GM23338 (cell line): Measurements from ENCODE around the gene ROR1. TPM values are rescaled to one million over a fixed set of nuclear protein-coding genes. Genes with fewer than 3 reads are reported as not detected.

Experiments
- ATAC-seq: fragments of 200-7000 bp; cut with Tn5 transposase; 3 replicates; pipeline ENCODE4 v1.9.1; 2020
- DNase-seq: peaks from one replicate; pipeline ENCODE4 v3.0.0-alpha.2; 2015; ENCODE audit warnings: low spot score
- H2AFZ ChIP-seq: fragments of 200-600 bp; sonication (generic); 2 replicates; pipeline ENCODE4 v1.8.0; 2016; ENCODE audit warnings: antibody characterized with exemption, mild to moderate bottlenecking, moderate library complexity
- H3F3A ChIP-seq: fragments of 200-600 bp; sonication (generic); replicated peaks from 2 replicates; pipeline ENCODE4 v1.8.0; 2017; ENCODE audit warnings: antibody characterized with exemption, mixed run types, low read depth
- H3K27ac ChIP-seq: fragments of 200-600 bp; sonication (generic); 2 replicates; pipeline ENCODE4 v1.6.1; 2016; ENCODE audit warnings: low read depth
- H3K27me3 ChIP-seq: fragments of 200-600 bp; sonication (generic); 2 replicates; pipeline ENCODE4 v1.8.0; 2016; ENCODE audit warnings: mild to moderate bottlenecking, mixed run types, moderate library complexity; ENCODE audit not compliant: insufficient read depth
- H3K36me3 ChIP-seq: fragments of 200-600 bp; sonication (generic); 2 replicates; pipeline ENCODE4 v1.8.0; 2016; ENCODE audit warnings: mild to moderate bottlenecking; ENCODE audit not compliant: insufficient read depth
- H3K4me1 ChIP-seq: fragments of 200-600 bp; sonication (generic); 2 replicates; pipeline ENCODE4 v1.8.0; 2016; ENCODE audit warnings: mild to moderate bottlenecking, moderate library complexity; ENCODE audit not compliant: insufficient read depth
- H3K4me2 ChIP-seq: fragments of 200-600 bp; sonication (generic); 2 replicates; pipeline ENCODE4 v1.7.1; 2017; ENCODE audit warnings: mixed run types
- H3K4me3 ChIP-seq: fragments of 200-600 bp; sonication (generic); 2 replicates; pipeline ENCODE4 v1.6.1; 2016; ENCODE audit warnings: mixed run types
- H3K79me2 ChIP-seq: fragments of 200-600 bp; sonication (generic); replicated peaks from 2 replicates; pipeline ENCODE4 v1.8.0; 2017; ENCODE audit warnings: mild to moderate bottlenecking; ENCODE audit not compliant: insufficient read depth
- H3K9me2 ChIP-seq: fragments of 200-600 bp; sonication (generic); 2 replicates; pipeline ENCODE4 v1.8.0; 2017; ENCODE audit not compliant: insufficient read depth
- H4K20me1 ChIP-seq: fragments of 200-600 bp; sonication (generic); replicated peaks from 2 replicates; pipeline ENCODE4 v1.8.0; 2017; ENCODE audit warnings: mild to moderate bottlenecking; ENCODE audit not compliant: insufficient read depth
- H3K27ac Mint-ChIP-seq: 2 replicates; pipeline ENCODE4 v1.8.0; 2020; ENCODE audit warnings: inconsistent platforms, mild to moderate bottlenecking, moderate library complexity, mixed read lengths
- H3K27me3 Mint-ChIP-seq: 3 replicates; pipeline ENCODE4 v1.8.0; 2022; ENCODE audit warnings: low read depth, mild to moderate bottlenecking, moderate library complexity, mixed read lengths, inconsistent platforms; ENCODE audit not compliant: insufficient read depth, poor library complexity
- H3K36me3 Mint-ChIP-seq: 3 replicates; pipeline ENCODE4 v1.8.0; 2021; ENCODE audit warnings: low read depth, mild to moderate bottlenecking, inconsistent platforms, moderate library complexity, mixed read lengths
- H3K4me1 Mint-ChIP-seq: 3 replicates; pipeline ENCODE4 v1.8.0; 2020; ENCODE audit warnings: mild to moderate bottlenecking, inconsistent platforms, mixed read lengths
- H3K4me3 Mint-ChIP-seq: 3 replicates; pipeline ENCODE4 v1.8.0; 2021; ENCODE audit warnings: moderate library complexity, mild to moderate bottlenecking, inconsistent platforms, mixed read lengths
- H3K9me3 Mint-ChIP-seq: 3 replicates; pipeline ENCODE4 v1.8.0; 2020; ENCODE audit warnings: moderate library complexity, mild to moderate bottlenecking, inconsistent platforms, mixed read lengths
- CREB1 ChIP-seq: fragments of 250-450 bp; sonication (Bioruptor Pico); IDR thresholded peaks from 2 replicates; pipeline ENCODE4 v1.5.0; 2020; ENCODE audit warnings: low read depth, mild to moderate bottlenecking, moderate library complexity
- CTCF ChIP-seq, 2 experiments: fragments of 200-600 bp in 1 of 2; sonication (generic) in 1 of 2; conservative IDR thresholded peaks; 2 replicates each; pipeline versions ENCODE4 v1.5.1 to v1.6.1; 2016 to 2017; ENCODE audit warnings: antibody characterized with exemption in 2 of 2, low read depth in 2 of 2, mild to moderate bottlenecking in 2 of 2, moderate library complexity in 1 of 2
- ETS1 ChIP-seq: IDR thresholded peaks from 2 replicates; pipeline ENCODE4 v1.6.1; 2016; ENCODE audit warnings: antibody characterized with exemption
- EZH2 ChIP-seq: fragments of 200-600 bp; sonication (generic); IDR thresholded peaks from one replicate; pipeline ENCODE4 v1.8.0; 2017; ENCODE audit warnings: antibody characterized with exemption, mild to moderate bottlenecking, low read depth; ENCODE audit not compliant: unreplicated experiment
- EZH2phosphoT487 ChIP-seq: fragments of 200-600 bp; sonication (generic); IDR thresholded peaks from one replicate; pipeline ENCODE4 v1.8.1; 2018; ENCODE audit warnings: antibody characterized with exemption; ENCODE audit not compliant: unreplicated experiment
- JUNB ChIP-seq: IDR thresholded peaks from one replicate; pipeline ENCODE4 v1.6.1; 2016; ENCODE audit warnings: antibody characterized with exemption; ENCODE audit not compliant: unreplicated experiment
- NANOG ChIP-seq: IDR thresholded peaks from 2 replicates; pipeline ENCODE4 v1.6.1; 2016; ENCODE audit warnings: antibody characterized with exemption, borderline replicate concordance
- POLR2AphosphoS5 ChIP-seq: IDR thresholded peaks from 2 replicates; pipeline ENCODE4 v1.6.1; 2016; ENCODE audit warnings: antibody characterized with exemption, low read depth
- REST ChIP-seq: IDR thresholded peaks from one replicate; pipeline ENCODE4 v1.6.1; 2018; ENCODE audit warnings: antibody characterized with exemption; ENCODE audit not compliant: unreplicated experiment
- STAT1 ChIP-seq: IDR thresholded peaks from one replicate; pipeline ENCODE4 v1.6.1; 2016; ENCODE audit warnings: antibody characterized with exemption; ENCODE audit not compliant: unreplicated experiment
- ZNF114 ChIP-seq: fragments of 250-450 bp; sonication (Bioruptor Pico); IDR thresholded peaks from 2 replicates; pipeline ENCODE4 v1.5.0; 2020; ENCODE audit warnings: mild to moderate bottlenecking, moderate library complexity
- ZNF331 ChIP-seq: fragments of 250-450 bp; sonication (Bioruptor Pico); IDR thresholded peaks from 2 replicates; pipeline ENCODE4 v1.5.0; 2020; ENCODE audit warnings: low read depth, mild to moderate bottlenecking, moderate library complexity
- ZNF462 ChIP-seq: fragments of 250-450 bp; sonication (Bioruptor Pico); IDR thresholded peaks from 2 replicates; pipeline ENCODE4 v1.5.0; 2020; ENCODE audit warnings: mild to moderate bottlenecking, moderate library complexity
- polyA plus RNA-seq: library from polyadenylated mRNA; unstranded; fragments of >200 nt; fragmentation: Nextera tagmentation; extraction: Ambion mirVana; gene quantifications from 2 replicates; pipeline ENCODE4 v1.2.1, GENCODE V29; 2016
- total RNA-seq: library from RNA; depleted of rRNA; stranded (reverse); fragments of >200 nt; shearing (Covaris generic); gene quantifications from 2 replicates; pipeline ENCODE4 v1.2.3, GENCODE V29; 2014

The ROR1 gene
- total and polyA plus RNA-seq, 2 experiments from 2014 or later, result 59.7 to 96.0 TPM

- H2AFZ ChIP-seq, result no peak overlapping the region
- ATAC-seq, result no peak
- no peaks in the 10 kb centered on the region for H3K27me3 ChIP-seq
- H3K79me2 ChIP-seq, result peaks cover 98% of the 10 kb centered on the region
- no peaks in the 10 kb centered on the region for H3K36me3 ChIP-seq
- peak overlapping the region; percentile 30 for H3K4me3 ChIP-seq
- H3K27ac Mint-ChIP-seq, result peak overlapping the region; percentile 58
- peaks cover 16% of the 10 kb centered on the region for H3K27me3 Mint-ChIP-seq
- TF ChIP-seq STAT1, result no peak
- no peak for TF ChIP-seq NANOG
- TF ChIP-seq CTCF (conservative IDR thresholded peaks at IDR 0.05; ENCODE audit: low read depth in 2 of 2), result no peak
- no peak for TF ChIP-seq EZH2phosphoT487
- TF ChIP-seq EZH2, result no peak
- TF ChIP-seq ZNF462 (CRISPR knock-in tag), result no peak
- TF ChIP-seq ETS1, result no peak
- TF ChIP-seq ZNF114 (CRISPR knock-in tag), result no peak
- TF ChIP-seq REST, result no peak
- no peak for TF ChIP-seq CREB1
- no peak for TF ChIP-seq JUNB
- TF ChIP-seq POLR2AphosphoS5, result no peak
- TF ChIP-seq ZNF331 (CRISPR knock-in tag), result no peak
- H4K20me1 ChIP-seq, result no peaks in the 10 kb centered on the region
- no peaks in the 10 kb centered on the region for H3K9me2 ChIP-seq
- no peaks in the 10 kb centered on the region for H3K9me3 Mint-ChIP-seq
- H3F3A ChIP-seq, result peaks cover 21% of the 10 kb centered on the region
- peaks cover 98% of the 10 kb centered on the region for H3K4me1 Mint-ChIP-seq
- H3K27ac ChIP-seq, result peak overlapping the region; percentile 87; the same call in 1 of the 2 replicates
- H3K4me2 ChIP-seq, result peak overlapping the region; percentile 73
- no peak for DNase-seq
- peaks cover 99% of the 10 kb centered on the region for H3K4me1 ChIP-seq
- peak overlapping the region; percentile 26; the same call in 2 of the 3 replicates for H3K4me3 Mint-ChIP-seq
- peaks cover 22% of the 10 kb centered on the region for H3K36me3 Mint-ChIP-seq
Measured at GRCh38 chr1:63792152-63792551, 18.3 kb downstream of the ROR1 start.
